HuH-7 (cell line): Measurements from ENCODE around the gene KRT33B.
"Not testable (repeated sequence)": the region's sequence is repeated elsewhere in the genome, so short reads cannot be mapped to it uniquely, and the experiment has no call there.

Source experiments
- DNase-seq: peaks from one replicate; pipeline ENCODE4 v3.0.0; 2011; ENCODE audit warnings: low spot score

Gene KRT33B

GRCh38 chr17:41369713-41370112, at the start of gene KRT33B:
Gene KRT33B (minus strand): TSS chr17:41369813. CDS start chr17:41369750, 63 bp downstream.
- no peak for DNase-seq

- no peak for DNase-seq
These were observed 48.7 kb upstream of the KRT33B start for GRCh38 chr17:41418116-41418860.

GRCh38 chr17:41417576-41418015, 48.0 kb upstream of the KRT33B start:
- peak; percentile 51 for DNase-seq

GRCh38 chr17:41417127-41417526, 47.5 kb upstream of the KRT33B start:
- no peak for DNase-seq

- no peak for DNase-seq
These were observed 46.9 kb upstream of the KRT33B start for GRCh38 chr17:41416479-41416878.

- no peak for DNase-seq
These were observed 46.3 kb upstream of the KRT33B start for GRCh38 chr17:41415833-41416335.

GRCh38 chr17:41415411-41415810, 45.8 kb upstream of the KRT33B start:
- no peak for DNase-seq

- DNase-seq = no peak
These were observed 44.4 kb upstream of the KRT33B start for GRCh38 chr17:41413982-41414381.

GRCh38 chr17:41413353-41413957, 43.8 kb upstream of the KRT33B start:
- DNase-seq = no peak

- DNase-seq = no peak
These were observed 41.6 kb upstream of the KRT33B start for GRCh38 chr17:41411072-41411840.

GRCh38 chr17:41407226-41407625, 37.6 kb upstream of the KRT33B start:
- no peak for DNase-seq

GRCh38 chr17:41406205-41406604, 36.6 kb upstream of the KRT33B start:
- DNase-seq = no peak

- DNase-seq = no peak
These were observed 34.5 kb upstream of the KRT33B start for GRCh38 chr17:41404024-41404671.

- DNase-seq = no peak
These were observed 33.9 kb upstream of the KRT33B start for GRCh38 chr17:41403404-41404023.

- no peak for DNase-seq
These were observed 32.5 kb upstream of the KRT33B start for GRCh38 chr17:41402161-41402560.

GRCh38 chr17:41396996-41397660, 27.5 kb upstream of the KRT33B start, which contains the start of gene KRT31:
Gene KRT31 (minus strand): TSS chr17:41397608. CDS start chr17:41397539, 69 bp downstream.
- DNase-seq = no peak

- no peak for DNase-seq
These were observed 26.7 kb upstream of the KRT33B start for GRCh38 chr17:41396340-41396739.

GRCh38 chr17:41395611-41396010, 26.0 kb upstream of the KRT33B start:
- no peak for DNase-seq

- DNase-seq = not testable (repeated sequence)
These were observed 25.4 kb upstream of the KRT33B start for GRCh38 chr17:41395044-41395443.

- no peak for DNase-seq
These were observed 24.8 kb upstream of the KRT33B start for GRCh38 chr17:41394254-41394996.
